Measurements from ENCODE around the gene ABHD17A.

The ABHD17A gene

DNA sequence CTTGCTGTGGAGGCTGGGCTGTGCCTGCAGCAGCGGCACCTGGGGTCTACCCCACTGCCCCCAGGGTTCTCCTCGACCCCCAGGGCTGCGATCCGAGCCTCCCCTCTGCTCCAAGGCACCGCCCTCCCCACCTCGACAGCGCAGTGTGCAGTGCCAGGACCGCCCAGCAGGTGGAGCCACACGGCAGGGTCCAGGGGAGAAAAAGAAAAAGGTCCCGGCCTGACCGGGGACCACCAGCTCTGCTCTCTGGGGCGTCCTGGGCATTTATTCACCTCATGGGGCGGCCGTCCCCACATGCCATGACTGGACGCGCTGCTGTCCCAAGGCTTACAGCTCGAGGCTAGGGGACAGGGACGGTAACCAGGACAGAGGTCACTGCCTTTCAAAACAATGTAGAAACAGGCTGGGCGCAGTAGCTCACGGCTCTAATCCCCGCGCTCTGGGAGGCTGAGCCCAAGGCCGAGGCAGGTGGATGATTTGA is 47.6 kb downstream of the ABHD17A start:
- no peak overlapping the region for H3K9ac ChIP-seq (ENCODE audit: low read depth, low read length)
- no peaks in the 10 kb centered on the region for H3K9me3 ChIP-seq (ENCODE audit: insufficient read depth, low read depth, low read length)
- H3K4me3 ChIP-seq (ENCODE audit: low read length) = no peak overlapping the region
- no peaks in the 10 kb centered on the region for H3K36me3 ChIP-seq (ENCODE audit: insufficient read depth, low read depth, low read length)
- H3K27me3 ChIP-seq (ENCODE audit: insufficient read depth, low read length) = no peaks in the 10 kb centered on the region
- H3K27ac ChIP-seq (ENCODE audit: low read length) = no peak overlapping the region
- no peaks in the 10 kb centered on the region for H3K4me1 ChIP-seq (ENCODE audit: insufficient read depth, low read length)

GRCh38 chr19:1837222-1837565 is 48.1 kb downstream of the ABHD17A start:
- Histone ChIP-seq H3K9me3 (ENCODE audit: insufficient read depth, low read depth, low read length) (no peaks in the 10 kb centered on the region), H3K27me3 (ENCODE audit: insufficient read depth, low read length) (no peaks in the 10 kb centered on the region), H3K4me3 (ENCODE audit: low read length) (no peak overlapping the region), H3K4me1 (ENCODE audit: insufficient read depth, low read length) (no peaks in the 10 kb centered on the region), H3K36me3 (ENCODE audit: insufficient read depth, low read depth, low read length) (no peaks in the 10 kb centered on the region), H3K27ac (ENCODE audit: low read length) (no peak overlapping the region), H3K9ac (ENCODE audit: low read depth, low read length) (no peak overlapping the region)

DNA sequence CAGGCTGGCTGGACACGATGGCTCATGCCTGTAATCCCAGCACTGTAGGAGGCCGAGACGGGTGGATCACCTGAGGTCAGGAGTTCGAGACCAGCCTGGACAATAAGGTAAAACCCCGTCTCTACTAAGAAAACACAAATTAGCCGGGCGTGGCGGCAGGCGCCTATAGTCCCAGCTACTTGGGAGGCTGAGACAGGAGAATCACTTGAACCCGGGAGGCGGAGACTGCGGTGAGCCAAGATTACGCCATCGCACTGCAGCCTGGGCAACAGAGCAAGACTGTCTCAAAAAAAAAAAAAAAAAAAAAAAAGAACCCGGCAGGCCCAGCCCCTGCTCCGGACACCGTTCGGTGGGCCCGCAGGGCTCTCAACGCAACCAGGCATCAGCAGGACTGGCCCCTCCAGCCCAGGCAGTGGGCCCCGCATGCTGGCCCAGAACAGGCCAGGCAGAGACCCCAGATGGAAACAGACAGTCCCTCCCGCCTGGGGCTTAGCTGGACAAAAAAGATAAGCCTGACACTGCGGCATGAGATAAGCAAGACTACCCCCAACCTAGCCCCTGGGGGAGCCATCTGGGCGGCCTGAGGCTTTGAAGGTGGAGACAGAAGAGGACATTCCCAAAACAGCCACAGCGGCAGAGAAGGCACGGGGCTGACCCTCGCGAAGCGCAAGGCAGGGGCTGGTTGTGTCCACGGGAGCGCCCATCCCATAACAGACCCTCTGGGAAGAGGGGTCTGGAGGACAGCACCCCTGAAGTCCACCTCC is 48.7 kb downstream of the ABHD17A start:
- Histone ChIP-seq H3K27me3 (ENCODE audit: insufficient read depth, low read length) (no peaks in the 10 kb centered on the region), H3K9me3 (ENCODE audit: insufficient read depth, low read depth, low read length) (no peaks in the 10 kb centered on the region), H3K27ac (ENCODE audit: low read length) (no peak overlapping the region), H3K4me3 (ENCODE audit: low read length) (no peak overlapping the region), H3K36me3 (ENCODE audit: insufficient read depth, low read depth, low read length) (no peaks in the 10 kb centered on the region), H3K4me1 (ENCODE audit: insufficient read depth, low read length) (no peaks in the 10 kb centered on the region), H3K9ac (ENCODE audit: low read depth, low read length) (no peak overlapping the region)

DNA sequence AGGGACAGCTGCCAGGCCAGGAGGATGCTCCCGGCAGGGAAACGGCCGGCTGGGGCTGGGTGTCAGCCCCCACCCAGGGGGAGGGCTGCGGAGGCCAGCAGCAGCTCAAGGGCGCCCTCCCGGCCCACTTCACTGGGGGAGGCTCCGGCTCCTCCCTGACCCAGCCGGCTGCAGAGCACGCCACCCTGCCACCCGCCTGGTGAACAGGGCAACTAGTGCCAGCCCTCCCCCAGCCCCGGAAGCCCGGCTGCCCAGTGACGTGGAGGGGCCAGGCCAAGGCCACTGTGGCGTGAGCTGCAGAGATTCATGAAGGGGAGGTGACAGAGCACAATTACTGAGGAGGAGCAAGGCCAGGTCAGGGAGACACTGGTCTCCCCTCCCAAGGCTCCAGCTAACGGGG is 51.8 kb downstream of the ABHD17A start:
- H3K9me3 ChIP-seq (ENCODE audit: insufficient read depth, low read depth, low read length) = no peaks in the 10 kb centered on the region
- no peaks in the 10 kb centered on the region for H3K4me1 ChIP-seq (ENCODE audit: insufficient read depth, low read length)
- no peaks in the 10 kb centered on the region for H3K27me3 ChIP-seq (ENCODE audit: insufficient read depth, low read length)
- no peak overlapping the region for H3K27ac ChIP-seq (ENCODE audit: low read length)
- no peak overlapping the region for H3K4me3 ChIP-seq (ENCODE audit: low read length)
- H3K36me3 ChIP-seq (ENCODE audit: insufficient read depth, low read depth, low read length) = peaks cover 11% of the 10 kb centered on the region; the same call in 1 of the 2 replicates
- H3K9ac ChIP-seq (ENCODE audit: low read depth, low read length) = no peak overlapping the region

DNA sequence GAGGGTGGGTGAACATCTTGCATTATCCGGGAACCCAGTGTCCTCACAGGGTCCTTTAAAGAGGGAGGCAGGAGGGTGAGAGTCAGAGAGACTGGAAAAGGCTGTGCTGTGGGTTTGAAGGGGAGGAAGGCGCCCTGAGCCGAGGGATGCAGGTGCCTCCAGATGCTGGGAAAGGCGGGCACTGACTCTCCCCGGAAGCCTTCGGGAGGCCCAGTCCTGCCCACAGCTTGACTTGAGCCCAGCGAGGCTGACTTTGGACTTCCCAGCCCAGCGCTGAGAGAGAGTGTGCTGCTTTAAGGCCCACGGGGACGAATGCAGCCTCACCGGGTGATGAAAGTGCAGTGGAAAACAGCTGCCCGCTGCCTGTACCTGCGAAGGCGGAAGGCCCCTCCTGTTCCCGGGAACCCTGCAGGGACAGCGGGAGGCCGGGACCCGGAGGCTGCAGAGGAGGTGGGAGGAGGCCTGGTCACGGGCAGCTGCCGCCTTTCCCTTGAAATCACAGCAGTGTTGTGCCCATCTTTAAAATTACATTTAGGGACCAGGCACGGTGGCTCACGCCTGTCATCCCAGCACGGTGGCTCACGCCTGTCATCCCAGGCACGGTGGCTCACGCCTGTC is 53.1 kb downstream of the ABHD17A start:
- Histone ChIP-seq H3K9ac (ENCODE audit: low read depth, low read length) (no peak overlapping the region), H3K9me3 (ENCODE audit: insufficient read depth, low read depth, low read length) (no peaks in the 10 kb centered on the region), H3K36me3 (ENCODE audit: insufficient read depth, low read depth, low read length) (peaks cover 11% of the 10 kb centered on the region; the same call in 1 of the 2 replicates), H3K4me3 (ENCODE audit: low read length) (no peak overlapping the region), H3K4me1 (ENCODE audit: insufficient read depth, low read length) (no peaks in the 10 kb centered on the region), H3K27ac (ENCODE audit: low read length) (no peak overlapping the region), H3K27me3 (ENCODE audit: insufficient read depth, low read length) (no peaks in the 10 kb centered on the region)

DNA sequence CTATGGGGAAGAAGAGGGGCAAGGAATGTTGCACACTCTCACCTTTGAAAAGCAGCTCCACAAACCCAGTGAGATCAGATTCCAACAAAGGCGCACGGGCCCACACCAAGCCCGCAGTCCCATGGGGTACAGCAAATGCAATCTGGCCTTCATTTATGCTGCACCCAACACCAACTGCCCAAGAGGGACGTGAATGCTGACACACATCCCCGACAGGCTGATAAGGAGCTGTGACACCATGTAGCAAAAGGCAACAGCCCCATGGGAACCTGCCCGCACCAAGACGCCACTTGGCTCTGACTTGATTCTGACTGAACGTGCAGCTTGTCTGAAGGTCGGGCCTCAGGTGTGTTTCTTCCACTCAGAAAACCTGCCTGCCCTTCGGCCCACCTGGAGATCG is 54.3 kb downstream of the ABHD17A start:
- H3K27me3 ChIP-seq (ENCODE audit: insufficient read depth, low read length) = no peaks in the 10 kb centered on the region
- H3K36me3 ChIP-seq (ENCODE audit: insufficient read depth, low read depth, low read length) = peaks cover 11% of the 10 kb centered on the region; the same call in 1 of the 2 replicates
- H3K4me3 ChIP-seq (ENCODE audit: low read length) = no peak overlapping the region
- H3K9me3 ChIP-seq (ENCODE audit: insufficient read depth, low read depth, low read length) = no peaks in the 10 kb centered on the region
- H3K27ac ChIP-seq (ENCODE audit: low read length) = no peak overlapping the region
- H3K9ac ChIP-seq (ENCODE audit: low read depth, low read length) = no peak overlapping the region
- H3K4me1 ChIP-seq (ENCODE audit: insufficient read depth, low read length) = no peaks in the 10 kb centered on the region

DNA sequence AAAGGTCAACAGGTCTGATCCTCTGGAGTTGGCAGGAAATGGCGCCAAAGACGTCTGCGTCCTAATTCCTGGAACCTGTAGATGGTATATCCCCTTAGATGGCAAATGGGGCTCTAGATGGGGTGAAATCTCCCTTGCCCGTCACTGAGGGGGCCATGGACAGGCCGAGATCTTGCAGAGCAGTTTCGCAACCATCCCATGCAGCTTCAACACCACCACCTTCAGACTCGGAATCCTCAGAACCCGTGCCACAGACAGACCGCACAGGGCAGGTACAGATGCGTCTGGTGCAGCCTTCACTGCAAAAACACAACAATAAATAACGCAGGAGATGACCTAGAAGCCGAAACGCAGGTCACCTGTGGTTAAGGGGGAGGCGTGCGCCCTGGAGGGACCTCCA is 54.7 kb downstream of the ABHD17A start:
- Histone ChIP-seq H3K4me1 (ENCODE audit: insufficient read depth, low read length) (no peaks in the 10 kb centered on the region), H3K9me3 (ENCODE audit: insufficient read depth, low read depth, low read length) (no peaks in the 10 kb centered on the region), H3K9ac (ENCODE audit: low read depth, low read length) (no peak overlapping the region), H3K36me3 (ENCODE audit: insufficient read depth, low read depth, low read length) (peaks cover 11% of the 10 kb centered on the region; the same call in 1 of the 2 replicates), H3K27ac (ENCODE audit: low read length) (no peak overlapping the region), H3K4me3 (ENCODE audit: low read length) (no peak overlapping the region), H3K27me3 (ENCODE audit: insufficient read depth, low read length) (no peaks in the 10 kb centered on the region)

DNA sequence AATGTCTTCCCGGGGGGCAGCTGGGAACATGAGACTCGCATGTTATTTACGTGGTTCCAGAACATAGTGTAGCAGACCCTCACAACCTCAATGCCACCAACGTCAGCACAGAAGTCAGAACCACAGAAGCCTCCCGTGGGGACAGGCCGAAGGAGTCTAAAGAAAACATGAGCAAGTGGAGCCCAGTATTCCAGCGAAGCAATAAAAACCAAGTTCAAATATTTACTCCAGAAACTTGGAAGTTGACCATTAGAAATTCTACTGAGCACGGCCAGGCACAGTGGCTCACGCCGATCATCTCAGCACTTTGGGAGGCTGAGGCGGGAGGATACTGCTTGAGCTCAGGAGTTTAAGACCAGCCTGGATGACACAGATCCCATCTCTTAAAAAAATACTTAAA is 55.3 kb downstream of the ABHD17A start:
- Histone ChIP-seq H3K4me3 (ENCODE audit: low read length) (no peak overlapping the region), H3K4me1 (ENCODE audit: insufficient read depth, low read length) (no peaks in the 10 kb centered on the region), H3K9me3 (ENCODE audit: insufficient read depth, low read depth, low read length) (no peaks in the 10 kb centered on the region), H3K9ac (ENCODE audit: low read depth, low read length) (no peak overlapping the region), H3K36me3 (ENCODE audit: insufficient read depth, low read depth, low read length) (peaks cover 11% of the 10 kb centered on the region; the same call in 1 of the 2 replicates), H3K27ac (ENCODE audit: low read length) (no peak overlapping the region), H3K27me3 (ENCODE audit: insufficient read depth, low read length) (no peaks in the 10 kb centered on the region)

GRCh38 chr19:1828279-1829238 is 56.7 kb downstream of the ABHD17A start:
- Histone ChIP-seq H3K27me3 (ENCODE audit: insufficient read depth, low read length) (no peaks in the 10 kb centered on the region), H3K36me3 (ENCODE audit: insufficient read depth, low read depth, low read length) (peaks cover 19% of the 10 kb centered on the region; the same call in 1 of the 2 replicates), H3K9me3 (ENCODE audit: insufficient read depth, low read depth, low read length) (no peaks in the 10 kb centered on the region), H3K4me1 (ENCODE audit: insufficient read depth, low read length) (no peaks in the 10 kb centered on the region), H3K4me3 (ENCODE audit: low read length) (no peak overlapping the region), H3K27ac (ENCODE audit: low read length) (no peak overlapping the region), H3K9ac (ENCODE audit: low read depth, low read length) (no peak overlapping the region)

GRCh38 chr19:1827566-1828278 is 57.6 kb downstream of the ABHD17A start:
- H3K9ac ChIP-seq (ENCODE audit: low read depth, low read length) = no peak overlapping the region
- no peaks in the 10 kb centered on the region for H3K4me1 ChIP-seq (ENCODE audit: insufficient read depth, low read length)
- no peak overlapping the region for H3K4me3 ChIP-seq (ENCODE audit: low read length)
- no peaks in the 10 kb centered on the region for H3K27me3 ChIP-seq (ENCODE audit: insufficient read depth, low read length)
- peaks cover 20% of the 10 kb centered on the region; the same call in 1 of the 2 replicates for H3K36me3 ChIP-seq (ENCODE audit: insufficient read depth, low read depth, low read length)
- no peak overlapping the region for H3K27ac ChIP-seq (ENCODE audit: low read length)
- H3K9me3 ChIP-seq (ENCODE audit: insufficient read depth, low read depth, low read length) = no peaks in the 10 kb centered on the region
